HG02642 (cell line): ENCODE measurements around the gene CBLN1.
"Not testable (repeated sequence)": the region's sequence is repeated elsewhere in the genome, so short reads cannot be mapped to it uniquely, and the experiment has no call there.

ENCODE experiments used
- ATAC-seq: cut with Tn5 transposase; IDR thresholded peaks from one replicate; pipeline ENCODE4 v1.9.1; 2021; ENCODE audit warnings: mild to moderate bottlenecking; ENCODE audit not compliant: unreplicated experiment, poor library complexity

CBLN1 gene

GRCh38 chr16:49278567-49278827 lies 3.1 kb downstream of the CBLN1 start:
- ATAC-seq = no peak

GRCh38 chr16:49277766-49278566 lies 3.7 kb downstream of the CBLN1 start:
- ATAC-seq = no peak

- ATAC-seq = no peak
These were observed 4.3 kb downstream of the CBLN1 start for GRCh38 chr16:49277386-49277742.

GRCh38 chr16:49276646-49277385 lies 4.8 kb downstream of the CBLN1 start:
- ATAC-seq = no peak

GRCh38 chr16:49275870-49276269 lies 5.8 kb downstream of the CBLN1 start:
- ATAC-seq = no peak

GRCh38 chr16:49275050-49275730 lies 6.4 kb downstream of the CBLN1 start:
- ATAC-seq = no peak

GRCh38 chr16:49274591-49274990 lies 7.0 kb downstream of the CBLN1 start:
- no peak for ATAC-seq

GRCh38 chr16:49273771-49274170 lies 7.9 kb downstream of the CBLN1 start:
- ATAC-seq = no peak

- ATAC-seq = no peak
These were observed 10.3 kb downstream of the CBLN1 start for GRCh38 chr16:49271363-49271762.

- ATAC-seq = no peak
These were observed 12.4 kb downstream of the CBLN1 start for GRCh38 chr16:49269201-49269600.

- ATAC-seq = no peak
These were observed 13.0 kb downstream of the CBLN1 start for GRCh38 chr16:49268667-49269066.

GRCh38 chr16:49262501-49262900 lies 19.1 kb downstream of the CBLN1 start:
- no peak for ATAC-seq

GRCh38 chr16:49261930-49262329 lies 19.7 kb downstream of the CBLN1 start:
- ATAC-seq = no peak

GRCh38 chr16:49260956-49261530 lies 20.6 kb downstream of the CBLN1 start:
- ATAC-seq = no peak

- ATAC-seq = no peak
These were observed 21.4 kb downstream of the CBLN1 start for GRCh38 chr16:49260253-49260652.

GRCh38 chr16:49259330-49259729 lies 22.3 kb downstream of the CBLN1 start:
- no peak for ATAC-seq

- no peak for ATAC-seq
These were observed 30.9 kb downstream of the CBLN1 start for GRCh38 chr16:49250689-49251088.

GRCh38 chr16:49248227-49248626 lies 33.4 kb downstream of the CBLN1 start:
- ATAC-seq = no peak

- ATAC-seq = no peak
These were observed 45.4 kb downstream of the CBLN1 start for GRCh38 chr16:49236216-49236615.

- not testable (repeated sequence) for ATAC-seq
These were observed 53.3 kb downstream of the CBLN1 start for GRCh38 chr16:49228335-49228734.
